Stimulated activated CD4-positive, alpha-beta T cell treated with anti-CD3 and anti-CD28 coated beads, Interleukin-4, amount 100 ng/mL, for 48 hours (primary cell): ENCODE data around the gene ARMC8.

ENCODE experiments used
- DNase-seq, 2 donors: peaks; one replicate each; pipeline ENCODE4 v3.0.0-alpha.2; 2020; ENCODE audit warnings: low read depth in 2 of 2

ARMC8 gene

GRCh38 chr3:138197524-138197923 is 10.4 kb downstream of the ARMC8 start:
- DNase-seq: no peak

- no peak for DNase-seq
These were observed 12.8 kb downstream of the ARMC8 start for GRCh38 chr3:138199851-138200250.

- DNase-seq: no peak
These were observed 13.3 kb downstream of the ARMC8 start for GRCh38 chr3:138200424-138200823.

GRCh38 chr3:138202945-138203701 is 16.0 kb downstream of the ARMC8 start:
- no peak for DNase-seq

GRCh38 chr3:138203938-138204337 is 16.8 kb downstream of the ARMC8 start:
- no peak for DNase-seq

- no peak for DNase-seq
These were observed 18.4 kb downstream of the ARMC8 start for GRCh38 chr3:138205527-138205926.

GRCh38 chr3:138206196-138206595 is 19.1 kb downstream of the ARMC8 start:
- no peak for DNase-seq

- DNase-seq: no peak
These were observed 23.4 kb downstream of the ARMC8 start for GRCh38 chr3:138210528-138210927.

- no peak for DNase-seq
These were observed 26.4 kb downstream of the ARMC8 start for GRCh38 chr3:138213398-138214085.

GRCh38 chr3:138219255-138219654 is 32.2 kb downstream of the ARMC8 start:
- no peak for DNase-seq

GRCh38 chr3:138220242-138220641 is 33.1 kb downstream of the ARMC8 start:
- DNase-seq: no peak

- no peak for DNase-seq
These were observed 33.7 kb downstream of the ARMC8 start for GRCh38 chr3:138220788-138221187.

- no peak for DNase-seq
These were observed 35.2 kb downstream of the ARMC8 start for GRCh38 chr3:138222131-138222941.

- no peak for DNase-seq
These were observed 35.8 kb downstream of the ARMC8 start for GRCh38 chr3:138222942-138223287.

- DNase-seq: no peak
These were observed 40.5 kb downstream of the ARMC8 start for GRCh38 chr3:138227650-138228049.

GRCh38 chr3:138230525-138230924 is 43.4 kb downstream of the ARMC8 start:
- DNase-seq: no peak

- DNase-seq: no peak
These were observed 45.7 kb downstream of the ARMC8 start for GRCh38 chr3:138232705-138233364.

- DNase-seq: no peak
These were observed 47.5 kb downstream of the ARMC8 start for GRCh38 chr3:138234401-138235179.

- no peak for DNase-seq
These were observed 51.6 kb downstream of the ARMC8 start for GRCh38 chr3:138238711-138239110.

GRCh38 chr3:138241061-138241460 is 54.0 kb downstream of the ARMC8 start:
- no peak for DNase-seq

- DNase-seq: no peak
These were observed 54.6 kb downstream of the ARMC8 start for GRCh38 chr3:138241676-138242075.
